ENCODE results near the gene OPALIN.

The OPALIN gene

GRCh38 chr10:96368971-96369370 is 10.2 kb upstream of the OPALIN start:
- TF ChIP-seq CTCF (IDR thresholded peaks at IDR 0.05; ENCODE audit: low read depth, low read length, missing control alignments) = no peak
- no peak overlapping the region for H3K4me3 ChIP-seq (ENCODE audit: low read depth, low read length)
- no peak for DNase-seq (ENCODE audit: low read depth)

GRCh38 chr10:96367470-96367869 is 8.7 kb upstream of the OPALIN start:
- no peak for DNase-seq (ENCODE audit: low read depth)
- no peak for TF ChIP-seq CTCF (IDR thresholded peaks at IDR 0.05; ENCODE audit: low read depth, low read length, missing control alignments)
- H3K4me3 ChIP-seq (ENCODE audit: low read depth, low read length) = no peak overlapping the region

GRCh38 chr10:96366508-96366907 is 7.7 kb upstream of the OPALIN start:
- no peak for TF ChIP-seq CTCF (IDR thresholded peaks at IDR 0.05; ENCODE audit: low read depth, low read length, missing control alignments)
- no peak for DNase-seq (ENCODE audit: low read depth)
- no peak overlapping the region for H3K4me3 ChIP-seq (ENCODE audit: low read depth, low read length)

GRCh38 chr10:96365571-96365970 is 6.8 kb upstream of the OPALIN start:
- no peak overlapping the region for H3K4me3 ChIP-seq (ENCODE audit: low read depth, low read length)
- DNase-seq (ENCODE audit: low read depth) = no peak
- no peak for TF ChIP-seq CTCF (IDR thresholded peaks at IDR 0.05; ENCODE audit: low read depth, low read length, missing control alignments)

GRCh38 chr10:96360766-96361165 is 2.0 kb upstream of the OPALIN start:
- no peak overlapping the region for H3K4me3 ChIP-seq (ENCODE audit: low read depth, low read length)
- TF ChIP-seq CTCF (IDR thresholded peaks at IDR 0.05; ENCODE audit: low read depth, low read length, missing control alignments) = no peak
- no peak for DNase-seq (ENCODE audit: low read depth)

- no peak for TF ChIP-seq CTCF (IDR thresholded peaks at IDR 0.05; ENCODE audit: low read depth, low read length, missing control alignments)
- DNase-seq (ENCODE audit: low read depth) = no peak
- no peak overlapping the region for H3K4me3 ChIP-seq (ENCODE audit: low read depth, low read length)
These were observed 1.5 kb upstream of the OPALIN start for GRCh38 chr10:96360331-96360730.

- H3K4me3 ChIP-seq (ENCODE audit: low read depth, low read length) = no peak overlapping the region
- no peak for TF ChIP-seq CTCF (IDR thresholded peaks at IDR 0.05; ENCODE audit: low read depth, low read length, missing control alignments)
- DNase-seq (ENCODE audit: low read depth) = no peak
These were observed 814 bp upstream of the OPALIN start for GRCh38 chr10:96359616-96360015.
